GM18520 (cell line): ENCODE data around the gene TK1.

ENCODE experiments used
- ATAC-seq: cut with Tn5 transposase; IDR thresholded peaks from one replicate; pipeline ENCODE4 v1.9.1; 2021; ENCODE audit not compliant: unreplicated experiment

Gene TK1

GRCh38 chr17:78219396-78220150, 32.7 kb upstream of the TK1 start:
- no peak for ATAC-seq

GRCh38 chr17:78214706-78215061, 27.8 kb upstream of the TK1 start:
- no peak for ATAC-seq

- peak; percentile 56 for ATAC-seq
These were observed 27.3 kb upstream of the TK1 start, which contains the start of gene BIRC5 for GRCh38 chr17:78214016-78214705. TSS of gene BIRC5 (plus strand) at chr17:78214253. CDS start at chr17:78214317, 64 bp downstream.

GRCh38 chr17:78211032-78211431, 24.2 kb upstream of the TK1 start:
- no peak for ATAC-seq

- ATAC-seq = no peak
These were observed 23.3 kb upstream of the TK1 start for GRCh38 chr17:78210111-78210510.

- no peak for ATAC-seq
These were observed 21.6 kb upstream of the TK1 start for GRCh38 chr17:78208486-78208885.

GRCh38 chr17:78206298-78206697, 19.4 kb upstream of the TK1 start:
- ATAC-seq = no peak

GRCh38 chr17:78205124-78205775, 18.4 kb upstream of the TK1 start:
- no peak for ATAC-seq

- ATAC-seq = no peak
These were observed 17.7 kb upstream of the TK1 start for GRCh38 chr17:78204387-78205123.

- no peak for ATAC-seq
These were observed 15.8 kb upstream of the TK1 start for GRCh38 chr17:78202666-78203065.

GRCh38 chr17:78200451-78200850, 13.6 kb upstream of the TK1 start:
- no peak for ATAC-seq

GRCh38 chr17:78197147-78197832, 10.4 kb upstream of the TK1 start:
- no peak for ATAC-seq

- no peak for ATAC-seq
These were observed 9.9 kb upstream of the TK1 start for GRCh38 chr17:78196716-78197115.

- ATAC-seq = no peak
These were observed 716 bp downstream of the TK1 start for GRCh38 chr17:78185981-78186691.

- ATAC-seq = no peak
These were observed 2.0 kb downstream of the TK1 start for GRCh38 chr17:78184868-78185267.

GRCh38 chr17:78184351-78184750, 2.5 kb downstream of the TK1 start:
- no peak for ATAC-seq

- ATAC-seq = no peak
These were observed 2.9 kb downstream of the TK1 start for GRCh38 chr17:78183916-78184315.

- no peak for ATAC-seq
These were observed 4.3 kb downstream of the TK1 start for GRCh38 chr17:78182504-78182903.

- no peak for ATAC-seq
These were observed 6.3 kb downstream of the TK1 start for GRCh38 chr17:78180508-78180907.

- no peak for ATAC-seq
These were observed 6.8 kb downstream of the TK1 start for GRCh38 chr17:78180083-78180482.
